SK-N-MC (cell line): ENCODE measurements around the gene TAF11L12.
"Not testable (repeated sequence)": the region's sequence is repeated elsewhere in the genome, so short reads cannot be mapped to it uniquely, and the experiment has no call there.

Experiments used
- DNase-seq: peaks from one replicate; pipeline ENCODE4 v3.0.0-alpha.2; 2011; ENCODE audit warnings: low read depth, low spot score
- H3K27ac ChIP-seq: fragments of 200-600 bp; sonication (generic); 2 replicates; pipeline ENCODE4 v1.5.1; 2016; ENCODE audit warnings: mixed run types
- H3K36me3 ChIP-seq: fragments of 200-600 bp; sonication (generic); 2 replicates; pipeline ENCODE4 v1.6.1; 2017; ENCODE audit warnings: antibody characterized with exemption, low read length, mixed read lengths; ENCODE audit not compliant: insufficient read depth
- H3K4me3 ChIP-seq: fragments of 200-600 bp; sonication (generic); 2 replicates; pipeline ENCODE4 v1.5.1; 2016
- H3K9ac ChIP-seq: fragments of 200-600 bp; sonication (generic); 2 replicates; pipeline ENCODE4 v1.8.0; 2017; ENCODE audit warnings: mixed run types, mixed read lengths; ENCODE audit not compliant: insufficient read length
- H3K9me3 ChIP-seq: fragments of 200-600 bp; sonication (generic); 2 replicates; pipeline ENCODE4 v1.6.1; 2017; ENCODE audit warnings: low read depth, mild to moderate bottlenecking, antibody characterized with exemption, low read length, moderate library complexity, mixed read lengths
- EZH2 ChIP-seq: fragments of 200-600 bp; sonication (generic); IDR thresholded peaks from one replicate; pipeline ENCODE4 v1.6.1; 2017; ENCODE audit warnings: antibody characterized with exemption
- FOXP2 ChIP-seq: optimal IDR thresholded peaks from 2 replicates; pipeline ENCODE3; 2011; ENCODE audit warnings: mild to moderate bottlenecking, moderate library complexity; ENCODE audit not compliant: insufficient read depth; ENCODE audit errors: extremely low read length, control extremely low read depth
- POLR2AphosphoS5 ChIP-seq: IDR thresholded peaks from 2 replicates; pipeline ENCODE4 v1.6.1; 2012; ENCODE audit warnings: mild to moderate bottlenecking, low read depth, low read length, borderline replicate concordance

The TAF11L12 gene

GRCh38 chr5:17620627-17621026 is 10.4 kb downstream of the TAF11L12 start:
- H3K4me3 ChIP-seq, result no peak overlapping the region
- H3K36me3 ChIP-seq, result no peaks in the 10 kb centered on the region
- no peak overlapping the region for H3K27ac ChIP-seq
- H3K9ac ChIP-seq, result no peak overlapping the region
- DNase-seq, result no peak
- no peak for TF ChIP-seq FOXP2
- no peak for TF ChIP-seq POLR2AphosphoS5
- TF ChIP-seq EZH2, result no peak
- H3K9me3 ChIP-seq, result no peaks in the 10 kb centered on the region

DNA sequence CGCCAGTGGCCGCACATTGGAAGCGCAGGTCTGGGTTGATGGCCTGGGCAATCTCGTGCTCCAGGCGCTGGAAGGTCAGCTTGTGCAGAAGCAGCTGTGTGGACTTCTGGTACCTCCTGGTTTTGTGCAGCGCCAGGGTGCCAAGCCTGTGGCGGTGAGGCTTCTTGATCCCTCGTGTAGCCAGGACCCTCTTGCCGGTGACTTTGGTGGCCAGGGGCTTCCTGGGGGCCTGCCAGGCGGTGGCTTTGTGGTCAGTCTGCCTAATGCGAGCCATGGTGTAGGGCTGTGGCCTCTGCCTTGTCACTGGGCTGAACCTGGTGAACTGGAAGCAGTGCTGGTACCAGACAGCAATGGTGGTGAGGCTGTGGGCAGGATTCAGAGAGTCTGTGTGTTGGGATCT is 15.5 kb downstream of the TAF11L12 start:
- Histone ChIP-seq H3K9me3 (no peaks in the 10 kb centered on the region), H3K9ac (no peak overlapping the region), H3K4me3 (no peak overlapping the region), H3K27ac (no peak overlapping the region), H3K36me3 (no peaks in the 10 kb centered on the region)
- DNase-seq, result no peak
- no peak for TF ChIP-seq FOXP2
- no peak for TF ChIP-seq EZH2
- no peak for TF ChIP-seq POLR2AphosphoS5

DNA sequence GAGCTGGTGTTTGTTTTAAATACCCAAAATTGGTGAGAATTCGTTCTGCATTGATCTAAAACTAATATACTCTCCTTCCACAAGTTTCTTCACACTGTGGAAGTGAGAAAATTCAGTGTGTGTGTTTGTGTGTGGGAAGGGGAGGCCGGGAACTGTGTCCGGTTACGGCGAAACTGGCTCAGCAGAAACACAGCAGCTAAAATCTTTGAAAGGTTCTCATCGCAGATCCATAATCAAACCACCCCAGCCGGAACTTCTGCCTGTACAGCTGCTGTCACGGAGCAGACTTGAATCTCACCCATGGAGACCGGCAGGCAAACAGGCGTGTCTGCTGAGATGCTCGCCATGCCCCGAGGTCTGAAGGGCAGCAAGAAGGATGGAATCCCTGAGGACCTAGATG is 21.6 kb downstream of the TAF11L12 start, which contains the start of gene TAF11L13:
Gene TAF11L13 (plus strand): TSS at position 301 of the 400 bp plus-strand sequence.
- H3K27ac ChIP-seq, DNase-seq, H3K9ac ChIP-seq, H3K4me3 ChIP-seq, H3K9me3 ChIP-seq, H3K36me3 ChIP-seq: not testable (repeated sequence)

DNA sequence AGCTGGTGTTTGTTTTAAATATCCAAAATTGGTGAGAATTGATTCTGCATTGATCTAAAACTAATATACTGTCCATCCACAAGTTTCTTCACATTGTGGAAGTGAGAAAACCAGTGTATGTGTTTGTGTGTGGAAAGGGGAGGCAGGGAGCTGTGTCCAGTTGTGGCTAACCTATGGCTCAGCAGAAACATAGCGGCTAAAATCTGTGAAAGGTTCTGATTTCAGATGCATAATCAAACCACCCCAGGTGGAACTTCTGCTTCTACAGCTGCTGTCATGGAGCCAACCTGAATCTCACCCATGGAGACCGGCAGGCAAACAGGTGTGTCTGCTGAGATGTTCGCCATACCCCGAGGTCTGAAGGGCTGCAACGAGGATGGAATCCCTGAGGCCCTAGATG is 24.0 kb downstream of the TAF11L12 start, which contains the start of gene TAF11L14:
Gene TAF11L14 (plus strand): TSS at position 301 of the 400 bp plus-strand sequence.
- Histone ChIP-seq H3K4me3 (no peak within 1 kb of the TSS), H3K9ac (no peak within 1 kb of the TSS), H3K27ac (no peak within 1 kb of the TSS), H3K36me3 (no peaks in the 10 kb centered on the region), H3K9me3 (no peaks in the 10 kb centered on the region)
- DNase-seq, result no peak
- no peak for TF ChIP-seq EZH2
- TF ChIP-seq FOXP2, result no peak
- TF ChIP-seq POLR2AphosphoS5, result no peak

- H3K9me3 ChIP-seq, DNase-seq, H3K4me3 ChIP-seq, H3K9ac ChIP-seq, H3K36me3 ChIP-seq, H3K27ac ChIP-seq: not testable (repeated sequence)
These were observed 39.0 kb downstream of the TAF11L12 start for GRCh38 chr5:17649232-17649631.

- DNase-seq, result not testable (repeated sequence)
These were observed 45.1 kb downstream of the TAF11L12 start for GRCh38 chr5:17655201-17655759.

GRCh38 chr5:17655921-17656320 is 45.7 kb downstream of the TAF11L12 start:
- no peak for TF ChIP-seq EZH2
- TF ChIP-seq POLR2AphosphoS5, result no peak
- no peak for TF ChIP-seq FOXP2
- Histone ChIP-seq H3K9me3 (no peaks in the 10 kb centered on the region), H3K27ac (no peak overlapping the region), H3K36me3 (no peaks in the 10 kb centered on the region), H3K4me3 (no peak overlapping the region), H3K9ac (no peak overlapping the region)
- no peak for DNase-seq

More at GRCh38 chr5:17655201-17655759, 45.1 kb downstream of the TAF11L12 start:
- not testable (repeated sequence) for H3K9ac ChIP-seq, H3K4me3 ChIP-seq, H3K36me3 ChIP-seq, H3K27ac ChIP-seq, H3K9me3 ChIP-seq
